AG04449 (cell line): ENCODE data around the gene RNF145.
"Not testable (repeated sequence)": the region's sequence is repeated elsewhere in the genome, so short reads cannot be mapped to it uniquely, and the experiment has no call there.

Source experiments
- CTCF ChIA-PET: fragments of 350-600 bp; formaldehyde crosslinking; extraction: SDS; loops from one replicate; lab custom pipeline; 2021; ENCODE audit warnings: antibody characterized with exemption; lab: Yijun Ruan, JAX
- POLR2A ChIA-PET: fragments of 400-600, 350-600 bp; formaldehyde crosslinking; extraction: SDS; loops from one replicate; lab custom pipeline; 2020; ENCODE audit warnings: antibody characterized with exemption, inconsistent platforms; lab: Yijun Ruan, JAX
- DNase-seq: peaks from one replicate; pipeline ENCODE4 v3.0.0-alpha.2; 2010; ENCODE audit warnings: low read depth, low spot score
- H3K4me3 ChIP-seq: 2 replicates; pipeline ENCODE4 v1.5.1; 2011; ENCODE audit warnings: low read depth, mild to moderate bottlenecking, control low read depth, low read length
- TF ChIP-seq, protein P1 (sequence below): IDR thresholded peaks from one replicate; pipeline ENCODE4 v1.5.1; 2011; ENCODE audit warnings: mild to moderate bottlenecking, moderate library complexity, low read length, control low read depth, inconsistent platforms; ENCODE audit not compliant: insufficient read depth; ENCODE audit errors: missing control alignments

Gene RNF145

DNA sequence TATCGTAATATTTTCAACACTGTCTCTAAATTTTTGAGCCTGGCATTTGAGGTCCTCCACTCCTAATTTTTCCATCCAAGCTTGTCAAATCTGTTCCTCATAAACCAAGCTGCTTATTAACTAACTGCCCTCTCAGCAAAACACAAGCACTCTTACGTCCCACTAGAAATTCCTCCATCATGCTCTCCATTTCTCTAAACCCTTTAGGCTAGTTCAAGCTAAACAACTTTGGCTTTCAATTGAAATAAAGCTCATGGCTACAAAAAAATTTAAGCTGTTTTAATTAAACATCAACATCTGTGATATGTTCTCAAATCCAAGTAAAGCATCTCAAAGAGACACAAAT lies 45.7 kb downstream of the RNF145 start:
- ChIA-PET CTCF (interaction anchor here (1.5 to 2.2 kb wide), 3 partner anchors 8 to 153 kb away, joined by 4 to 10 read pairs (median 9); no protein-coding TSS in a partner anchor), POLR2A (interaction anchor here (1.4 kb wide), 1 partner anchor 44 kb away, joined by 3 read pairs; no protein-coding TSS in a partner anchor)

DNA sequence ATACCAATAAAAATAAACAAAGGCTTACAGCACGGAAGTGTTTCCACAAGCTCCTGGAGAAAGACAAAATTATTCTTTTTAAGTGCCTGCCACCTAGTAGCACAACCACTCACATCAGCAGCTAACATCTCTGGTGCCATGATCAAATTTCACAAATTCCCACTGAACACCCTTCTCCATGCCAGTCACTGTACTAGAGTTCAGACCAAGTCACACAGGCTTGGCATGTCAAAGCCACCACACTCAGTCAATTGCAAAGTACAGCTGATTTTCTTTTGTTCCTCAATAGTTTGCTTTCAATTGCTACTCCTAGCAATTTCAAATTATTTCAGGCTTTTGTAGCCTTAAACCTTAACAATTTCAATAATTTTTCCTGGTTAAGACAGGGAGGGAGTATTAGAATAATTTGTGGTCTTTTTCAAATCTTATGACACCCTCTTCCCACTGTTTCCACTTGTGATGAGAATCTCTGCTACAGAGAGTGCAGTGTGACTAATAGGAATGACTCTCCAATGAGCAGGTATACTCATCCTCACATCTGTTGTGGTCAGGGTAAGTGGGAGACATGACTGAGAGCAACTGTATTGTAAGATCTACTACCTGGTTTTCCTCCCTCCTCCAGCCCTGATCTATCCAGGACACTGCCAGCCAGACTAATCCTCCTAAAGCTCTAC lies 46.2 kb downstream of the RNF145 start:
- CTCF ChIA-PET: interaction anchor here (1.5 to 2.2 kb wide), 3 partner anchors 8 to 154 kb away, joined by 4 to 10 read pairs (median 9); no protein-coding TSS in a partner anchor
- TF ChIP-seq, protein P1, sequence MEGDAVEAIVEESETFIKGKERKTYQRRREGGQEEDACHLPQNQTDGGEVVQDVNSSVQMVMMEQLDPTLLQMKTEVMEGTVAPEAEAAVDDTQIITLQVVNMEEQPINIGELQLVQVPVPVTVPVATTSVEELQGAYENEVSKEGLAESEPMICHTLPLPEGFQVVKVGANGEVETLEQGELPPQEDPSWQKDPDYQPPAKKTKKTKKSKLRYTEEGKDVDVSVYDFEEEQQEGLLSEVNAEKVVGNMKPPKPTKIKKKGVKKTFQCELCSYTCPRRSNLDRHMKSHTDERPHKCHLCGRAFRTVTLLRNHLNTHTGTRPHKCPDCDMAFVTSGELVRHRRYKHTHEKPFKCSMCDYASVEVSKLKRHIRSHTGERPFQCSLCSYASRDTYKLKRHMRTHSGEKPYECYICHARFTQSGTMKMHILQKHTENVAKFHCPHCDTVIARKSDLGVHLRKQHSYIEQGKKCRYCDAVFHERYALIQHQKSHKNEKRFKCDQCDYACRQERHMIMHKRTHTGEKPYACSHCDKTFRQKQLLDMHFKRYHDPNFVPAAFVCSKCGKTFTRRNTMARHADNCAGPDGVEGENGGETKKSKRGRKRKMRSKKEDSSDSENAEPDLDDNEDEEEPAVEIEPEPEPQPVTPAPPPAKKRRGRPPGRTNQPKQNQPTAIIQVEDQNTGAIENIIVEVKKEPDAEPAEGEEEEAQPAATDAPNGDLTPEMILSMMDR: no peak
- no peak overlapping the region for H3K4me3 ChIP-seq
- POLR2A ChIA-PET: interaction anchor here (1.4 kb wide), 1 partner anchor 44 kb away, joined by 3 read pairs; no protein-coding TSS in a partner anchor
- DNase-seq: no peak

More for the DNA sequence above, 45.7 kb downstream of the RNF145 start:
- no peak overlapping the region for H3K4me3 ChIP-seq
- DNase-seq: no peak
- TF ChIP-seq, protein P1: no peak

DNA sequence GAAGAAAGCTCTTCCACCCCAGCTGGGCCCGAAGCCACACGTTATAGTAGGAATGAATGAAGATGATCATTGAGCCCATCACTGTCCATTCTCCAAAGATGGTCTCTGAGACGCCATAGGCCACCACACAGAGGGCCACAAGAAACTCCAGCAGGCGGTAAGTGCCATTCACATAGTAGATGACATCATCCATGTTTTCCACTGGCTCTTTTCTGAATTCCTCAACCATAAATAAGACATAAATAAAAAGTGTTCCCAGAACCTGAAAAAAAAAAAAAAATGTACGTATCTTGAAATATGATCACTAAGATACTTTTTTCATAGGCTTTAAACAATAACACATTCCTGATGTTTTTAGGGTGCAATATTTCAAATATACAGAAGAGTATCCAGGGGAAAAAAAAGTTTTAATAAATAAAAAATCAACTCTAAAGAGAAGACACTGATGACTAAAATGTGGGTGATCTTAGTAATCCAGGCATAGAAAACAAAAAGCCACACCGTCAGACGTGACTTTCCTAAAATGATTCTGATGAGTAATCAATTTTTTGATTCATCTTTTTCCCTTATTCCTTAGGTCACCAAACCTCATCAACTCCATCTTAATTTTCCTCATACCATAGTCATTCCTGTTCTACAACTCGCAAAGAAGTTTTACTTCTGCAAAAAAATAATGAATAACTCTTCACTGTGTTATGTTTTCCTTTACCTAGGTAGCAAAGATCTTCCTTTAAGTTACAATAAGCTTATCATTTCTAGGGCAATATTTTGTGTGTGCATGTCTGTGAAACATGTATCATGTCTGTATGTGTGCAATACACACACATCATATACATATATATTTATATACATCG lies 47.8 kb downstream of the RNF145 start:
- ChIA-PET POLR2A (no interaction called here), CTCF (interaction anchor here (1.7 kb wide), 1 partner anchor 30 kb away, joined by 4 read pairs; no protein-coding TSS in a partner anchor)
- TF ChIP-seq, protein P1: no peak
- DNase-seq: no peak
- H3K4me3 ChIP-seq: no peak overlapping the region

DNA sequence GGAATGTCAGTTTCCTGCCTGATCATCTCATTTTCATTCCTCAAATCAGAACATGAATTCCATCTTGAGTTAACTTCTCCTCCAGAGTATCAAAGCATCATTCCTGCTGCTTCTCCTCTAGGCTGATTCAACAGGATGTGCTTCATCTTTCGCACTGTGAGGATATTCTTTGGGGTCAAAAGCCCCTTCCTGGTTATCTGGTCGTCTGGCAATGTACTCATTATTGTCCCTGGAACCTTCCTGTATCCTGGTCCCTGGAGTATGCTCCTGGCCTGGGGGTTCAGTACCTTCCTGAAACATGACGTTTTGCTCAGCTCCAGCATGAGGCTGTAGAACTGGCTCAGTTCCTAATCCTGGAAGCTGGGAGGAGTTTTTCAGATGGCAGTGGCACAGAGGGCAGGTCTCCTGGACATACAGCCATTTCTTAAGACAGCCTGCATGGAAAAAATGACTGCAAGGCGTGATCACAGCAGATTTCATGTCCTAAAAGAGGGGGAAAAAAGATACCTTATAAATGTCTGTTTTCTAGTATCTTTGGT lies 50.7 kb downstream of the RNF145 start:
- DNase-seq, POLR2A ChIA-PET, H3K4me3 ChIP-seq: not testable (repeated sequence)
- CTCF ChIA-PET: interaction anchor here (1.9 to 4.8 kb wide), 6 partner anchors 16 to 463 kb away, joined by 4 to 97 read pairs (median 8); no protein-coding TSS in a partner anchor

- CTCF ChIA-PET: interaction anchor here (0.7 to 4.8 kb wide), 52 partner anchors 9 to 1014 kb away, joined by 3 to 97 read pairs (median 5); partner anchors contain the start of gene UBLCP1
- POLR2A ChIA-PET: no interaction called here
- H3K4me3 ChIP-seq: no peak overlapping the region
- no peak for DNase-seq
- TF ChIP-seq, protein P1: no peak
Measured at GRCh38 chr5:159157552-159157951, 51.8 kb downstream of the RNF145 start.

GRCh38 chr5:159156426-159157238 lies 52.7 kb downstream of the RNF145 start:
- H3K4me3 ChIP-seq: no peak overlapping the region
- TF ChIP-seq, protein P1: peak; percentile 73
- ChIA-PET POLR2A (interaction anchor here (1.2 kb wide), 1 partner anchor 28 kb away, joined by 3 read pairs; no protein-coding TSS in a partner anchor), CTCF (interaction anchor here (0.7 to 4.8 kb wide), 68 partner anchors 8 to 1073 kb away, joined by 3 to 97 read pairs (median 4); partner anchors contain the start of gene UBLCP1)
- no peak for DNase-seq
